Measurements from ENCODE around the gene PCDH15.
A peak's percentile ranks its signal among the peaks of the same experiment; 100 is the strongest.
"Not testable (repeated sequence)": the region's sequence is repeated elsewhere in the genome, so short reads cannot be mapped to it uniquely, and the experiment has no call there.

The PCDH15 gene

DNA sequence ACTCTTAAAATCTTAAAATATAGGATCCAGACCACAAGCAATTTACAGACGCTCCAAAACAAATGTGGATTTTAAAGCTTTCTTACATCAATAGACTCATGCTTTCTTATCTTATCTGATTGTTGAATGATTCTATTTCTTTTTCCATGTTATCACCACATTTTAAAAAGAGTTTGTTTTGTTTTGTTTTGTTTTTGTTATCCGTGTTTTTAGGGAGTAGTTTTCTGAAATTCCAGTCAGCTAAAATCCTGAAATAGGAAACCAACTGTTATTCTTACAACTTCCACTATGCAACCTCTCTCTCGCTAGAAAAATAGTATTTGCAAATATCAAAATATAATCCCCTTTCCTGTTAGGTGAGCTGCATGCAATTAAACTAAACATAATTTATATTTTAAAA lies 251.0 kb downstream of the PCDH15 start:
- DNase-seq, result no peak

DNA sequence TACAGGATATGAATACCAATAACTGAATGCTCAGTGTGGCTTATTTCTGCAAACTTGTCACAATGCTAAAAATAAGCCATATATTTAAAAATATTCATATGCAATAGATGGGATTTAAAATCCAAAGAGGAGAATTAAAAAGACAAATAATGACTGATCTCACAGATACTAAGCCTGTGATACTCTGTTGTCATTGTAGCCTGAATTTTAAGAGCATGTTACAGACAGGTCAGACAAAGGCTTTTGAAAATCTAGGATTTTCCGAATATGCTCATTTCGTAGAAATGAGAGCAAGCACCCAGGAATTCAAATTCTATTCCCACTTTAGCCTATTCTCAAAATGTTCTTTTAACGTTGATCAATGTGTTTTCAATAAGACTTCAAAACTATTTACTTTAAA lies 269.7 kb downstream of the PCDH15 start:
- DNase-seq, result no peak

DNA sequence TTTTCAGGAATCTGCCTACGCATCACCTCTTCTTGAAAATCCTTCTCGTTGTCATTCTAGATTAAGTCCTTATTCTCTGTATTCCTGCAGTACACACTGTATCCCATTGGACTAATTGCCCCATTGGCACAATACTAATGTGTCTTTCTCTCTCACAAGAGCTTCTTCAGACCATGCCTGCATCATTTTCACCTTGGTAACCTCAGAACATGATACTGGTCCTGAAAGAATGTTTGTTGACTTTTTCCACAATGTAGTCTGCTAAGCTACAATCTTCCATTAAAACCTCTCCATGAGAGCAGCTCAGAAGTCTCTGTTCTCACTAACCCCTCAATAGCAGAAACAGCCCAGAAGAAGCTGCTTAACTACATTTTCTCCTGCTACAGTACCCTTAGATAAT lies 270.7 kb downstream of the PCDH15 start:
- DNase-seq, result peak in 2 of 3 experiments; percentile 8 to 72

DNA sequence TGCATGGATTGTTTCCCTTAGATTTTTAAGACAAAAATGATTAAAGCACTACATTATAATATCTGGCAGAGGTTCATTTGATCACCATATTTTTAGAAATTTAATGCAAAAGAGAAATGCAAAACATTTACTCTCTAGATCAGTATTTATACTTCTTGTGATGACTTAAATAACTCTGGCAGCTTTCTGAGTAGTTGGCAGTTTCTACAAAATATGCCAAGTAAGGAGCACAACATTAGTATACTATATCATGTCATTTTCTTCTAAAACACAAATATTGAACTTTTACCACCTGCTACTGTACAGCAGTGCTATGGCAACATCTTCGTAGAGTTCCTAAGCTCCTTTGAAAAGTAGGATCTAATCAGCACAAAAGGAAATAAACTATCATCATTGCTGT lies 275.2 kb downstream of the PCDH15 start:
- no peak for DNase-seq

DNA sequence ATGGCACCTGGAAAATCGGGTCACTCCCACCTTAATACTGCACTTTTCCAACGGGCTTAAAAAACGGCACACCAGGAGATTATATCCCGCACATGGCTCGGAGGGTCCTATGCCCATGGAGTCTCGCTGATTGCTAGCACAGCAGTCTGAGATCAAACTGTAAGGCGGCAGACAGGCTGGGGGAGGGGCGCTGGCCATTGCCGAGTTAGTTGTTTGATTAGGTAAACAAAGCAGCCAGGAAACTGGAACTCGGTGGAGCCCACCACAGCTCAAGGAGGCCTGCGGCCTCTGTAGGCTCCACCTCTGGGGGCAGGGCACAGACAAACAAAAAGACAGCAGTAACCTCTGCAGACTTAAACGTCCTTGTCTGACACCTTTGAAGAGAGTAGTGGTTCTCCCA lies 285.8 kb downstream of the PCDH15 start:
- not testable (repeated sequence) for DNase-seq

DNA sequence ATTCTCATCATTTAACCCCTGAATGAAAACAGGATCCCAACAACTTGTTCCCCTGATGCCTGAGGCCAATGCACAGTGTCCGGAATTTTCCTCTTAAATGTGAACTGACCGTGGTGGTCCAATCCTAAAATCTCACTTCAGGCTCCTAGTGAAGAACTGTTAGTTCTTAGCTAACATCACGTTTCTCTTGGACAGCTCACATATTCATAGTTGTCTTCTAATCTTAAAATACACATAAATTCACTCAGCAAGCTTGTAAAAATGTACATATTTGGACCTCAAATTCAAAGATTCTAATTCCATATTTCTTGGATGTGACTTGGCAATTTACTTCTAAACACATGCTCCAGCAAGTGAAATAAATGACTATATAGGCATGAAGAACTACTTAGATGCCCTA lies 297.2 kb downstream of the PCDH15 start:
- no peak for DNase-seq

DNA sequence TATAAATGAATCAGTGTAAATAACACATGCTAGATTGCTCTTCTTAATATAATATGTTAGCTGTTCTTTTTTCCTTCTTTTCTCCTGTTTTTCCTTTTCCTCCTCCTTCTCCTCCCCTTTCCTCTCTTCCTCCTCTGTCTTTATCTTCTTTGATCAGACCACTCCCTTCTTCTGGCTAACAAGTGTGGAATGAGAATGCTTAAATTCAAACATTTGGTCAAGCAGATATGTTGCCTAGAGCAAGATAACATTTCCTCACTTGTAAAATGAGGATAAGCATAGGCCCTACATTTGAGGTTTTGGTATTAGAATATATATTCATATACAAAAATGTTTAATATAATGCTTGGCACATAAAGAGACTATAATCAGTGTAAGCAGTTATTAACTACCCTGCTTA lies 299.1 kb downstream of the PCDH15 start:
- no peak for DNase-seq

DNA sequence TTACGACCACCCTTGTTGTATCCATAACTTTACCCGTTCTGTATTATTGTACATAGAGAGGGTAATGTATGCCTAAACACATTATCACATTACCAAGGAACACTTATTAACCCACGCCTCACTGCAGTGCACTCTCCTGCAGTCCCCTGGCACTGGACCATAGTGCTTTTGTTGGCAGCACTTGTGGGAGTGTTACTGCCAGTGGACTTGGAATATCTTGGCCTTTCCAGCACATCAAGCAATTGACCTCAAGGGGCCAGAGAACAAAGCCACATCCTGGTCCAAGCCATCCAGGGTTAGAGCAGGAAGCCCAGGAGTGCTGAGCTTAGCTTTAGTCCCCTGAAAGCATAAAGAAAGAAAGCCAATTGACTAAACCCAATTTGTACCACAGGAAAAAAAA lies 304.2 kb downstream of the PCDH15 start:
- DNase-seq, result no peak

DNA sequence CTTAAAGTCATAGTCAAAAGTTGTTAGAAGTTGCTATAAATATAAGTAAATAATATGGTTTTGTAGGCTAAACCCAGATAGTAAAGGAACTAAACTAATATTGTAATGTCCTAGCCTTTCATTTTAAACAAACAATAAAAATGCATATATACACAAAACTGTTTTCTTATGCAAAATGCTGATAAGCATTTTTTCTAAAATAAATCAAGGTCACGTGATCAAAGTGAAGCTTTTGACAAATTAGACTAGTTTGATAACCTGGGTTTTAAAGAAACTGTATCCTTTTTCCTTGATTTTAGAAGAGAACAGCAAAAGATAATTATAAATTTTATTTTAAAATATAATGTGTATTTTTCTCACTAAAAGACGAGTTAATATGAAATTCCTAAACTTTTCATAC lies 313.3 kb downstream of the PCDH15 start:
- no peak for DNase-seq

DNA sequence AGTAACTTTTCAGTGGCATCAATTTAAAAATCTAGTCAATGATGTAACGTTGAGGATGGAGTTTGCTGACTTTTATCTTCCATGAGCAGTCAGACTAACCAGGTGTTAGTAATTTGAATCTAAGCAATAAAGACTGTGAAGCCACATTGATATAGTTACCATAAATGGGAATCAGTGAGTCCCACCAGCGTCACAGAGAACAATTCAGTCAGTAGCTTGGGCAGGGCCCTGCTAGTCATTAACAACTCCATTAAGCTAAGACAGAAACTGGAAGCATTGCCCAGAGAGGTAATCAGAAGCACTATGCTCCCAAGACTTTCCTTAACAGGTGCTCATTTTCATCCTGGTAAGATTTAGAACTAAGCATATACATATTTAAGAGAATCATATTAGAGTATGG lies 315.1 kb downstream of the PCDH15 start:
- no peak for DNase-seq

DNA sequence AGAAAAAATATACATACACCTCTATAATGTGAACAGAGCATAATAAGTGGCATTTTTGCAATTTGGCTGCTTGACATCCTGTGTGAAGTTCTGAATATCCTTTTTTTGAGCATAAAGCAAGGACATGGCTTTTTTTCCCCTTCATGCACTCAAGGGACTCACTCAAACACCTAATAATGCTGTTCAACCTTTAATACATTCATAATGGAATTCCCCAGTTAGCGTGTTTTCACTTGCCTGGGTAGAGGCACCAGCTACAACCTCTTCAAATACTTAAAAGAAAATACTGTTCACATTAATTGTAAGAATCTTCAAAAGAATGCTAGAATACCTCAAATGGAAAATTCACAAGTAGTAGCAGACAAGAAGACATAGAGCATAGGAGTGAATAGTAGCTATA lies 316.8 kb downstream of the PCDH15 start:
- DNase-seq, result no peak

DNA sequence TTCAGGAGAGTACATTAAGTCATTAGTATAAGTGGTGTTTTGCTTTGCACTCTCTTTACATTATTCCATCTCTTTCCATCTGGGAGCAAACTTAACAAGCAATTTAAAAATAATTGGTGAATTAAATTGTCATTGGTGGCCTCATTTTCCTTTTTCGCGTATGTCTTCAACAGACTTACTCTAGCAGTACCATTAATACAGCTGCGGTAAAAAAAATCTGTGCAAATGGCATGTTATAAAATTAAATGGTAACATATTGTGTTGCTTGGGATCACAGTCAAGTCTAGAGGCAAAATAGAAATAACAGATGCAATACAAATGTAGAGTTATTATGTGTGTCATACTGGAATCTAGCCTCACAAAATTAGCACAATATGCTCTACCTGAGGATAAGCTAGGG lies 322.4 kb downstream of the PCDH15 start:
- DNase-seq, result peak in 1 of 3 experiments; percentile 48

DNA sequence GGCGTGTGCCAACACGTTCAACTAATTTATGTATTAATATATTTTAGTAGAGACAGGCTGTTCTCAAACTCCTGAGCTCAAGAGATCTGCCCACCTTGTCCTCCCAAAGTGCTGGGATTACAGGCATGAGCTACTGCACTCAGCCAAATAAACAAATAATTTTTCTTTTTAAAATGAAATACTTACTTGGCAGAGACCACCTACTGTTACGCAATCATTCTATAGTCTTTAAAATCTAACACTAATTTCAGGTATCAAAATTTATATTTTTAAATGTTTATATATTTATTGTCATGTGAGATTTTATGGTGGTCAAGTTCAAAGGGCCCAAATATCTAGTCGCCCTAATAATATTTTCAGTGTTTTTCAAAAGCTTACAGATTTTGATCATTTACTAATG lies 323.3 kb downstream of the PCDH15 start:
- no peak for DNase-seq

DNA sequence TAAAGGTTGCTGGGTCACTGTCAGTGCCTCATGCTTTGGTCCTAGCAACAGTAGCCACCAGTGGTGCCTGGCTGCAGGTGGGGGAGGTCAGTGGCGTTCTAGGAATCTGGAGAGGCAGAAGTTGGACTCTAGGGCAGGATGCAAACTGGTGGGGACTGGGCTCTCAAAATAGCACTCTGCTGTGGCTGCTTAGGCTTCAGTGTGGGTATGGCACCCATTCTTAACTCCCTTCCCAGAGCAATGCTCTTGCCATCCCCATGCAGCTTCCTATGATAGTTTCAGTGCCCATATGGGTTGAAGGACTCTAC lies 330.8 kb downstream of the PCDH15 start:
- no peak for DNase-seq

DNA sequence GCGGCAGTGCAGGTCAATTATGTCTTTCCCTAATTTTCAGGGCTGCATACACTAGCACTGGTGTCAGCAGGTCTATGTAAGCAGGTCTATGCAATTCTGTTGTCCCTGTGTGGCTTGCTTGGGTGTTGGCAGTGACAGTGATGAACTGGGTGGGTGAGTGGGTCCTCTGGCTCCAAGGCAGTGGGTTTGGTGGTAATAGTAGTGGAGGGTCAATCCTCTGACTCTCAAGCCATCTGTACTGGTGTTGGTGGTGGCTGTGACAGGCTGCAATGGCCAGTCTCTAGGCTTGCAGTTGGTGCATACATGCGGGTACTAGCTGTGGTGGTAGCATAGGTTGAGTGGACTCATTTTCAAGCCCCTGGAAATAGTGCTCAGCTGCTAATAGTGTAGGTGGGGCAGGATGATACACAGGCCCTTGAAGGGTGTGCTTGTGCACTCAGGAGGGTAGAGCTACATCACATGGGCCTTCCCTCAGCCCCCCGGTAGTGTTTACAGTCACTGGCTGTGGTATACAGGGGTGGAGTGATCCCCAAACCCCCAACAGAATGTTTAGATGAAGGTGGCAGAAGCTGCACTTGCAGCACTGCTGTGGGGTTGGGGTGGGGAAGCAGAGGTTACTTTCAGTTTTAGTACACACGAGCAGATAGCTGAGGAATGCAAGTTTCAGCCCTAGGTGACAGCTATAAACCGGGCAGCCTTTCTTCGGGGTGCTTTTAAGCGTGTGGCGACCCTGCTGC lies 331.3 kb downstream of the PCDH15 start:
- DNase-seq, result no peak

DNA sequence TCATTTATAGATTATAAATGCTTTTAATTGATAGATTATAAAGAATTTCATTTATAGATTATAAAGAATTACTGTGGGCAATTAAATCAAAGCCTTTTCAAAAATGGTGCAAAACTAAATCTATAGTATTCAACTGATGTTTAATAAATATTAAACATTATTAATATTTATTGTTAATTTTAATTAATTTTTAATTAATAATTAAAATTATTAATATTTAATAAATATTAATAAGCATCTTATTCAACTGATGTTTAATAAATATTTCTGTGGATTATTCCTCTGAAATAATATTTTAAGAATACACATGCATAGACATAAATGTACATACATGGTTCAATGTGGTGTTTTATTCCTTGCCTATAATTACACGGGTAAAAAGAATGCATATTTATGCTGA lies 346.8 kb downstream of the PCDH15 start:
- no peak for DNase-seq

DNA sequence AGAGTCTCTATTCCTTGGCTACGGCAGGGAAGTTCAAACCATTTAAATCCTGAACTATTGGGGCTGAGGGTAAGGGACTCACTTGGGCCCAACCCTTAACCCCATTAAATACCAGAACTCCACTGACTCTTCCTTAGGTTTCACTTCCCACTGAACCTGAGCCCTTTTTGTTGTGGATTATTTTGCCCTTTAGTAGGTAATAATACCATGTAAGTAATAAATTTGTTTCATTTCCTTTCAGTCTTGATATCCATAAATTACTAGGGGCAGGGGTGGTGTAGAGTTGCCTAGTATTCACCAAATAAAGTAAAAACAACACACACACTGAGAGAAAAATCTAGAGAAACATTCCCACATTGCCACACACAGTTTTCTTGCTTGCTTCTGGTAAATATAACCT lies 352.0 kb downstream of the PCDH15 start:
- no peak for DNase-seq

DNA sequence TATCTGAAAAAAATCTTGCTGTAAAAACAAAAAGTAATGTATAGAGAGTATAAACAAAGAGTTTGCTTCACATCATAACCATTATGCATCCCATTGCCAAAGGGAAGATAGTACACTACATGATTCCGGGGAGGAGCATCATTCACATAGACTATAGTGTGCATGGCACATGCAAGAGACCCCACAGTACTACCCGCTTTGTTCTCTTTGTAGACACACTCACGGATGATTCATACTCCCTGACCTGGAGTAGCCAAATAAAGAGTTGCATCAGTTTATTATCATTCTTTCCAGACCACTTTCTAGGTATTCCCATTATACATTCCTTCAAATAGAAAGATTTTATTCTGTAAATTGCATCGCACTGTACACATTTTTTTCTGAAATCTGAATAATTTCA lies 356.9 kb downstream of the PCDH15 start:
- no peak for DNase-seq

DNA sequence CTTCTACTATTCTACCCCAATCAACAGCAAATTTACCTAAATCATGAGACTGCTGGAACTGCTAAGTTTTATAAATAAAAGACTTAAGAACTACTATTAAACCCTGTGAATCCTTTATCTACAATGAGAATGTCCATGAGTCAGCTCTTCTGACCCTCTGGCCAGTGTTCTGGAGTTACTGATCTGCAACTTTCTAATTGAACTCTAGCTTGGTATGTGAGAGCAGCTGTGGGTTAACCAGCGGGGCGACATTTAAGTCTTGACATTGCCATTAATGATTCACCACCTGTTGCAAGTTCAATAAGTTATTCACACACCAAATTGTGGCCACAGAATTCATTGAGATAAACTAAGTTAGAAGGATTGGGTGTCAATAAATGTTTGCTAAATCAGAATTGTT lies 359.8 kb downstream of the PCDH15 start:
- no peak for DNase-seq

DNA sequence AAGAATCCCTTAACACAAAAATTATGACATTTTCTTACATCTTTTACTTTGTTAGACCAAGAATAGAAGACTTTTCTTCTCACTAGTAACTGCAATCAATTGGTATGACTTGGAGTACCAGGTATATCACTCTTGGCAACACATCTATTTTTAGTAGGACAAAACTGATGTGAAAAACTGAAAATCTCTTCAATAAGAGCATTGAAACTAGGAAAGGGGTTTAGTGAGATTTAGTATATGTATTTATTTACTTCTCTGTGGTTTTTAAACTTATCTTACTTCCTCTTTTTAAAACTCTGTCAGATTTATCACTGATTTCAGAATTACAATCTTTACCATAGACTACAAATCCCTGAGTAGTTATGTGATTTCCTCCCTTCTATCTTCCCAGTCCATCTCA lies 366.2 kb downstream of the PCDH15 start:
- DNase-seq, result no peak

DNA sequence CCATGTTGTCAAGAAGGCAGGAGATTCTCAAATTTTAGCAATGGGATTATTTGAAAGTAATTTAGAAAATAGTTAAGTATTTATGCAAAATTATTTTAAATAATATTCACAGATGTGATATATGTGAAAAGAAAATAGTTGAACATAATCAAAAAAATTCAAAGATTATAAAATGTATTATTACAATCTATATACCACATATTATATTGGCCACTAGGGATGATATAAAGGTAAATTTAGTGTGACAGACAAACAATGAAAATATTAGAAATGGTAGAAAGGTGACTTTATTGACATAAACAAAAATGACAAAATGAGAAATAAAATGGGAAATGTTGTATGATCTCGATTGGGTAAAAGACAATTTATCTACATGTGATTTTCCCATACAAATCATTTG lies 385.5 kb downstream of the PCDH15 start:
- no peak for DNase-seq

DNA sequence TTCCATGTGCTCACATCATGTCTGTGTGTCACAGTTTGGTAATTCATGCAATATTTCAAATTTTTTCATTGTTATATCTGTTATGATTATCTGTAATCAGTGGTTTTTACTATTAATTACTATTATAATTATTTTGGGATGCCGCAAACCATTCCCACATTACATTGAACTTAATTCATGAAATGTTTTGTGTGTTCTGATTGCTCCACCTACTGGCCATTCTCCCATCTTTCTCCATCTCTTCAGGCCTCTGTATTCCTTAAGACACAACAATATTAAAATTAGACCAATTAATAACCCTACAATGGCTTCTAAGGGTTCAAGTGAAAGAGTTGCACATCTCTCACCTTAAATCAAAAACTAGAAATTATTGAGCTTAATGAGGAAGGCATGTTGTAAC lies 398.5 kb downstream of the PCDH15 start:
- DNase-seq, result peak in 1 of 3 experiments; percentile 45

DNA sequence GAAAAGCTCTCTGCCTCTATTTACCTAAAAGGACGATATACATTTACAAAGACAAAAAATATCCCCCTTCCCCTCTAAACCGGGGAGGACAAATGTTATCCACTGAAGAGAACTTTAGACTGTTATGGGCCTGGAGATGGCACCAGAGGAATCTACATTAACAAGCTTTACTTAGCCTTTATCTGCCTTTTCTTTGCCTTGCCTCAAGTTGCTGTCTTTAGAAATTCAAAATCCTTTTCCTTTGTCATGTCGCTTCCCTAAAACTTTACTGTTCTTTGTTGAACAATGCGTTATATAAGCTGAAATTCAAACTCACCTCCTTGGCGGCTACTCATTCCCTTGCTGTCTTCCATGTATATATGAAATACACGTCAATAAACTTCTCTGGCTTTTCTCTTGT lies 405.0 kb downstream of the PCDH15 start:
- no peak for DNase-seq

DNA sequence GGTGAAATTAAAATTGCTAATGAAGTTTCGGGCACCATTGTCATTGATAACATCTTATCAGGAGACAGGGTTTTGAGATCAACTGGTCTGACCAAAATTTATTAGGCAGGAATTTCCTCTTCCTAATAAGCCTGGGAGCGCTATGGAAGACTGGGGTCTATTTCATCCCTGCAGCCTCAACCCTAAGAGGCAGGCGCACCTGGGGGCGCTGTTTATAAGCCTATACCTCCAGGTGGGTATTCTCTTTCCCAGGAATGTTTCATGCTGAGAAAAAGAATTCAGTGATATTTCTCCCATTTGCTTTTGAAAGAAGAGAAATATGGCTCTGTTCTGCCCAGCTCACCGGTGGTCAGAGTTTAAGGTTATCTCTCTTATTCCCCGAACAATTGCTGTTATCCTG lies 406.4 kb downstream of the PCDH15 start:
- DNase-seq, result not testable (repeated sequence)

DNA sequence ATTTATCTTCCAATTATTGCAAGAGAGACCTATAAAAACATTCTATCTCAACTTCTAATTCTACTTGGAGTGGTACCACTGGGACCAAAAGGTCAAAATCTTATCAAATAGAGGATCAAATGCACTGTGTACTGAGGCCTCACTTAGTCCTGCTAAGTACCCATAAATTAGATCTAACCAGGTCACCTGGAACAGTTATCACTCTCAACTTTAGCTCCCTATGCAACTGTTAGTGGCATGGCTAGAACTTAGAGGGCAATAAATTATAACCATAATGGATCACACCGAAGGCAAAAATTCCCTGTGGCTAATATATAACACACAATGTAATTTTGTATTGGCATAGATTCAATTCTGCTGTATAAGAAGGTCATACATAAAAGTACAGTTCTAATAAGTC lies 428.9 kb downstream of the PCDH15 start:
- DNase-seq, result peak in 2 of 3 experiments; percentile 2 to 66

DNA sequence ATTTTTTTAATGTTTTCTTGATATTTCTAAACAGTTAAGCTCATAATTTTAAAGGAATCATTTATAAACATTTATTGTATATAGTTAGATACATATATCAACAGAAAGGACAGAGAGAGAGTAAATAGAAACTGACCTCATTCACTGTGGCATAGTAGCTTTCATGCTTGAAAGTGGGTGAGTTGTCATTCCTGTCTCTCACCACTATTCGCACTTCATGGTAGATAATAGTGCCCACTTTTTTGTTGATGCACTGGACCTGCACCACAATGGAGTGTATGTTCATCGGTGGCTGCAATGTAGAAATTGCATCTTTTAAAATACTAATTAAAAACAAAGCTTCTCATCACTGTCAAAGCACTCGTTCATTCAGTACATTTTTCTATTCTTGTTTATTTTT lies 432.0 kb downstream of the PCDH15 start:
- DNase-seq, result no peak

Data from NCI-H1417 (cell line).